ENCODE data around the gene ST3GAL4.

The ST3GAL4 gene

DNA sequence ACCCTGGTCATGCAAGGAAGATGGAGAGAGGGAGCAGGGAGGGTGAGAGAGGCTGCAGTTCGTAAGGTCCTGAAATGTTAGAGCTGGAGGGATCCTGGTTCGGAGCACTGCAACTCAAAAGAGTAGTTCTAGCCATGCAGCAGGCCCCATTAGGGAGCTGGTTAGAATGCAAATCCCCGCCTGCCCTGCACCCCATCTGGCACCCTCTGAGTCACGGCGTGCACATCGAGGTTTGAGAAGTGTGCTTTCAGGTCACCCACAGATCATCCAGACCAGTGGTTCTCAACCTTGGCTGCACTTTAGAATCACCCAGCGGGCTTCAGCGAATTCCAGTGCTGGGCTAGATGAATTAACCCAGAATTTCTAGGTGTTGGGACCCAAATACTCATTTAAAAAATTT lies 48.2 kb downstream of the ST3GAL4 start:
- in situ Hi-C loops (cut with MboI; ENCODE audit: low pct_unique_long_range_greater_than_20kb, low sequenced_read_pairs, unreplicated experiment): no loop called here
- TF ChIP-seq CTCF (IDR thresholded peaks at IDR 0.05; ENCODE audit: extremely low read depth, insufficient read depth, missing control alignments): no peak

DNA sequence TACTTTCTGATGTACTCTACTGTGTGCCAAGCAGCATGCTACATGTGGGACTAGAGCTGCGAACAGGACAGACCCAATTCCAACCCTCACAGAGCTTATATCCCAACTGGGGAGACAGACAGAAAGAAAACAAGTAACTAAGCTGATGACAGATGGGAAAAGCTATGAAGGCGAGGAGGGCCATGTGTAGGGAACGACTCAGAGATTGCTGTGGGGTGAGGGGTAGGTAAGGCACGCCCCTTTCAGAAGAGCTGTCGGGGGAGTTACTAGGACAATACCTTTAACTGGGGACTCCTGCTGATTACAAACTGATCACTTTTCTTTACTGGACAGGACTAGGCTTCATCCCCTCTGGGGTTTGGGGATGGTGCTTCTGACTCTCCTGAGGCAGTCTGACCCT lies 48.9 kb downstream of the ST3GAL4 start:
- no peak for TF ChIP-seq CTCF (IDR thresholded peaks at IDR 0.05; ENCODE audit: extremely low read depth, insufficient read depth, missing control alignments)
- in situ Hi-C loops (cut with MboI; ENCODE audit: low pct_unique_long_range_greater_than_20kb, low sequenced_read_pairs, unreplicated experiment): no loop called here
- no peak for DNase-seq (ENCODE audit: low spot score)

More for the DNA sequence above, 48.2 kb downstream of the ST3GAL4 start:
- no peak for DNase-seq (ENCODE audit: low spot score)

DNA sequence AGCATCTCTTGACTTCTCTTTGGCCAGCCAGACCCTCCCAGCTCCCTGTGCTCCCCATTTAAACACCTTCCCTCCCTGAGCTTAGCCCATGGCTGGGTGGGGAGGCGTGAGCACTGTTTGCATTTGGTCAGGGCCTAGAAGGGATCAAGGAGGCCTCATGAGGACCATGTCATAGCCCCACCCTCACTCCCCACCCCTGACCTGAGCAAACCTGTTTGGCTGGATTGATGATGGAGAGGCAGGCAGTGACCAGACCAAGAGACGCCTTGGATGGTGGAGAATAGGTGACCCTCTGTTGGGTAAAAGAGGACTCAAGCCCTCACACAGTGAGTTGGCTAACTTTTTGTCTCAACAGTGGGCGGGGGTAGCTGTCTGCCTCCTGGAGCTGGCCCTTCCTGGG lies 49.9 kb downstream of the ST3GAL4 start:
- no peak for TF ChIP-seq CTCF (IDR thresholded peaks at IDR 0.05; ENCODE audit: extremely low read depth, insufficient read depth, missing control alignments)
- in situ Hi-C loops (cut with MboI; ENCODE audit: low pct_unique_long_range_greater_than_20kb, low sequenced_read_pairs, unreplicated experiment): no loop called here

GRCh38 chr11:126405906-126406305 lies 50.4 kb downstream of the ST3GAL4 start:
- in situ Hi-C loops (cut with MboI; ENCODE audit: low pct_unique_long_range_greater_than_20kb, low sequenced_read_pairs, unreplicated experiment): no loop called here
- no peak for DNase-seq (ENCODE audit: low spot score)
- TF ChIP-seq CTCF (IDR thresholded peaks at IDR 0.05; ENCODE audit: extremely low read depth, insufficient read depth, missing control alignments): no peak

More for the DNA sequence above, 49.9 kb downstream of the ST3GAL4 start:
- DNase-seq (ENCODE audit: low spot score): no peak

DNA sequence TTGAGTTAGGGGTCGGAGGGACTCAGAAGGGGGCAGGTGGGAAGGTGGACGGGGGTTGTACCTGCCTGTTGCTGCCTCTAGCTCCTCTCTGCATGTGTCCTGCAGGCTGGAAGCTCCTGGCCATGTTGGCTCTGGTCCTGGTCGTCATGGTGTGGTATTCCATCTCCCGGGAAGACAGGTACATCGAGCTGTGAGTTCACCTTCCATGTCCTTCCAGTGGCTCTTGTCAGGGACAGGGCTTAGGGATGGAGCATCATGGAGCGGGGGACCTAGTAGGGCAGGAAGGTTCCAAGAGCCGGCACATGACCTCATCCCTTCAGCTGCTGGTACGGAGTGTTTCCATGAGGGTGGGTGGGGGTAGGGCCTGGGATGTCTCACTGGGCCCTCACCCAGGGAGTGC lies 50.9 kb downstream of the ST3GAL4 start:
- in situ Hi-C loops (cut with MboI; ENCODE audit: low pct_unique_long_range_greater_than_20kb, low sequenced_read_pairs, unreplicated experiment): no loop called here
- TF ChIP-seq CTCF (IDR thresholded peaks at IDR 0.05; ENCODE audit: extremely low read depth, insufficient read depth, missing control alignments): no peak
- no peak for DNase-seq (ENCODE audit: low spot score)

GRCh38 chr11:126407101-126407521 lies 51.6 kb downstream of the ST3GAL4 start:
- in situ Hi-C loops (cut with MboI; ENCODE audit: low pct_unique_long_range_greater_than_20kb, low sequenced_read_pairs, unreplicated experiment): no loop called here
- DNase-seq (ENCODE audit: low spot score): no peak
- no peak for TF ChIP-seq CTCF (IDR thresholded peaks at IDR 0.05; ENCODE audit: extremely low read depth, insufficient read depth, missing control alignments)

Measured in GM13977 (cell line).